ENCODE data around the gene NUDT3. TPM values are rescaled to one million over a fixed set of nuclear protein-coding genes. Genes with fewer than 3 reads are reported as not detected.

The NUDT3 gene
- total RNA-seq, 4 donors from 2014 or later: 17.3 to 28.1 (median 20.6) TPM

GRCh38 chr6:34230653-34231371 lies 161.7 kb downstream of the NUDT3 start:
- H3K27ac ChIP-seq: no peak overlapping the region
- H3K4me1 ChIP-seq: peaks cover 0 to 6% (median 3%) of the 10 kb centered on the region in 4 donors
- H3K4me3 ChIP-seq: no peak overlapping the region
- no peak for TF ChIP-seq POLR2A (IDR thresholded peaks at IDR 0.05)
- no peak for TF ChIP-seq CTCF (IDR thresholded peaks at IDR 0.05)
- H3K9me3 ChIP-seq: no peaks in the 10 kb centered on the region
- DNase-seq: no peak
- no peaks in the 10 kb centered on the region for H3K36me3 ChIP-seq
- H3K27me3 ChIP-seq: no peaks in the 10 kb centered on the region

- no peak overlapping the region for H3K27ac ChIP-seq
Measured at GRCh38 chr6:34229877-34230276, 162.6 kb downstream of the NUDT3 start.

More at GRCh38 chr6:34229877-34230276, 162.6 kb downstream of the NUDT3 start:
- no peak for TF ChIP-seq POLR2A (IDR thresholded peaks at IDR 0.05)
- no peak for TF ChIP-seq CTCF (IDR thresholded peaks at IDR 0.05)
- H3K4me3 ChIP-seq: no peak overlapping the region
- no peaks in the 10 kb centered on the region for H3K36me3 ChIP-seq
- H3K4me1 ChIP-seq: peaks cover 0 to 6% (median 2%) of the 10 kb centered on the region in 4 donors
- H3K9me3 ChIP-seq: no peaks in the 10 kb centered on the region
- H3K27me3 ChIP-seq: no peaks in the 10 kb centered on the region
- no peak for DNase-seq

Small RNA genes within 50 kb of the gene (small RNA-seq; reads per million reads assigned to genes)
- gene MIR6835: 0 reads per million in 2 donors

Other genes starting within 250 kb of the NUDT3 start
- not detected for gene GRM4, start 246.6 kb downstream of the NUDT3 start, total RNA-seq
- 100 to 1,000 TPM in 1 of 4 donors, 10 to 100 TPM in 3; 71.3 to 102 (median 90.7) TPM for gene HMGA1, start 155.8 kb downstream of the NUDT3 start, total RNA-seq
- gene SMIM29, start 143.7 kb downstream of the NUDT3 start, total RNA-seq: 10 to 100 TPM in 3 of 4 donors, 1 to 10 TPM in 1; 8.9 to 30.5 (median 14.9) TPM
- 1,000 to 10,000 TPM in 2 of 4 donors, 100 to 1,000 TPM in 2; 729 to 2,642 (median 1,002) TPM for gene RPS10, start 33.4 kb upstream of the NUDT3 start, total RNA-seq
- 1 to 10 TPM in 1 of 4 donors, under 1 TPM in 2, not detected in 1; 0.28 to 9.9 (median 0.40) TPM for gene PACSIN1, start 73.4 kb upstream of the NUDT3 start, total RNA-seq
- gene SPDEF, start 163.7 kb upstream of the NUDT3 start, total RNA-seq: 10 to 100 TPM; 29.7 to 58.7 (median 39.0) TPM